HL-60 (cell line): ENCODE measurements around the gene DOCK10.

ENCODE experiments used
- DNase-seq, 2 experiments: peaks; one replicate each; pipeline ENCODE4 v3.0.0-alpha.2; 2010 to 2020; ENCODE audit warnings: low read depth in 1 of 2, low spot score in 1 of 2
- H3K27ac ChIP-seq: fragments of 250-450 bp; sonication (Bioruptor Pico); replicated peaks from 2 replicates; pipeline ENCODE4 v1.5.1; 2020; ENCODE audit warnings: mild to moderate bottlenecking, moderate library complexity
- H3K27me3 ChIP-seq: fragments of 250-450 bp; sonication (Bioruptor Pico); 2 replicates; pipeline ENCODE4 v1.5.1; 2021; ENCODE audit warnings: mild to moderate bottlenecking, moderate library complexity; ENCODE audit not compliant: insufficient read depth, poor library complexity, severe bottlenecking
- H3K4me3 ChIP-seq: replicated peaks from 2 replicates; pipeline ENCODE4 v1.5.1; 2011; ENCODE audit warnings: mild to moderate bottlenecking, control low read depth, low read length; ENCODE audit not compliant: insufficient read depth
- GABPA ChIP-seq: IDR thresholded peaks from 2 replicates; pipeline ENCODE4 v1.6.1; 2012; ENCODE audit warnings: low read depth
- POLR2AphosphoS5 ChIP-seq: IDR thresholded peaks from 2 replicates; pipeline ENCODE4 v1.6.1; 2012; ENCODE audit warnings: low read depth
- SPI1 ChIP-seq: IDR thresholded peaks from 2 replicates; pipeline ENCODE4 v1.6.1; 2012; ENCODE audit warnings: low read depth, mild to moderate bottlenecking, borderline replicate concordance
- TF ChIP-seq, protein P1 (sequence below): IDR thresholded peaks from 2 replicates; pipeline ENCODE4 v1.6.1; 2012; ENCODE audit warnings: low read depth; ENCODE audit not compliant: insufficient replicate concordance
- TF ChIP-seq, protein P2 (sequence below): IDR thresholded peaks from one replicate; pipeline ENCODE4 v1.5.1; 2011; ENCODE audit warnings: low read length, control low read depth, inconsistent platforms; ENCODE audit not compliant: insufficient read depth

DOCK10 gene

DNA sequence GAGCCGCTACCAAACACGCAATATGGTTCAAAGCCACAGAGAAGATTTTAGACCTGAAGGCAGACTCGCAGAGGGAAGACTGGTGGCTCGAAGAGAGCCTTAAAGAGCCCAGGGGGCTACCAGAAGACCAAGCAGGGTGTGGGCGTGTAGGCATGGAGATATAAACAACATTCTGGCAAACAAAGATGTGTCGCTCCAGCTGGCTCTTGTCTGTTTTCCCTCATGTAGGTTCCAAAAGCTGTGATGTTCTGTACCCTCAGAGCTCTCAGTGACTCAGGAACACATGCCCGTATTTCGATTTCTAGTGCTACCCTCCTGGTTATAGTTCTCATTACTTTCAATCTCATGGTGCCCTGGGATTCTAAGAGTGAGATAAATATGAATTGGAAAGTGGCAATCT is 44.5 kb downstream of the DOCK10 start:
- Histone ChIP-seq H3K27me3 (no peaks in the 10 kb centered on the region), H3K4me3 (no peak overlapping the region), H3K27ac (no peak overlapping the region)
- TF ChIP-seq, protein P1, sequence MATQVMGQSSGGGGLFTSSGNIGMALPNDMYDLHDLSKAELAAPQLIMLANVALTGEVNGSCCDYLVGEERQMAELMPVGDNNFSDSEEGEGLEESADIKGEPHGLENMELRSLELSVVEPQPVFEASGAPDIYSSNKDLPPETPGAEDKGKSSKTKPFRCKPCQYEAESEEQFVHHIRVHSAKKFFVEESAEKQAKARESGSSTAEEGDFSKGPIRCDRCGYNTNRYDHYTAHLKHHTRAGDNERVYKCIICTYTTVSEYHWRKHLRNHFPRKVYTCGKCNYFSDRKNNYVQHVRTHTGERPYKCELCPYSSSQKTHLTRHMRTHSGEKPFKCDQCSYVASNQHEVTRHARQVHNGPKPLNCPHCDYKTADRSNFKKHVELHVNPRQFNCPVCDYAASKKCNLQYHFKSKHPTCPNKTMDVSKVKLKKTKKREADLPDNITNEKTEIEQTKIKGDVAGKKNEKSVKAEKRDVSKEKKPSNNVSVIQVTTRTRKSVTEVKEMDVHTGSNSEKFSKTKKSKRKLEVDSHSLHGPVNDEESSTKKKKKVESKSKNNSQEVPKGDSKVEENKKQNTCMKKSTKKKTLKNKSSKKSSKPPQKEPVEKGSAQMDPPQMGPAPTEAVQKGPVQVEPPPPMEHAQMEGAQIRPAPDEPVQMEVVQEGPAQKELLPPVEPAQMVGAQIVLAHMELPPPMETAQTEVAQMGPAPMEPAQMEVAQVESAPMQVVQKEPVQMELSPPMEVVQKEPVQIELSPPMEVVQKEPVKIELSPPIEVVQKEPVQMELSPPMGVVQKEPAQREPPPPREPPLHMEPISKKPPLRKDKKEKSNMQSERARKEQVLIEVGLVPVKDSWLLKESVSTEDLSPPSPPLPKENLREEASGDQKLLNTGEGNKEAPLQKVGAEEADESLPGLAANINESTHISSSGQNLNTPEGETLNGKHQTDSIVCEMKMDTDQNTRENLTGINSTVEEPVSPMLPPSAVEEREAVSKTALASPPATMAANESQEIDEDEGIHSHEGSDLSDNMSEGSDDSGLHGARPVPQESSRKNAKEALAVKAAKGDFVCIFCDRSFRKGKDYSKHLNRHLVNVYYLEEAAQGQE, result no peak
- no peak for TF ChIP-seq SPI1
- TF ChIP-seq, protein P2, sequence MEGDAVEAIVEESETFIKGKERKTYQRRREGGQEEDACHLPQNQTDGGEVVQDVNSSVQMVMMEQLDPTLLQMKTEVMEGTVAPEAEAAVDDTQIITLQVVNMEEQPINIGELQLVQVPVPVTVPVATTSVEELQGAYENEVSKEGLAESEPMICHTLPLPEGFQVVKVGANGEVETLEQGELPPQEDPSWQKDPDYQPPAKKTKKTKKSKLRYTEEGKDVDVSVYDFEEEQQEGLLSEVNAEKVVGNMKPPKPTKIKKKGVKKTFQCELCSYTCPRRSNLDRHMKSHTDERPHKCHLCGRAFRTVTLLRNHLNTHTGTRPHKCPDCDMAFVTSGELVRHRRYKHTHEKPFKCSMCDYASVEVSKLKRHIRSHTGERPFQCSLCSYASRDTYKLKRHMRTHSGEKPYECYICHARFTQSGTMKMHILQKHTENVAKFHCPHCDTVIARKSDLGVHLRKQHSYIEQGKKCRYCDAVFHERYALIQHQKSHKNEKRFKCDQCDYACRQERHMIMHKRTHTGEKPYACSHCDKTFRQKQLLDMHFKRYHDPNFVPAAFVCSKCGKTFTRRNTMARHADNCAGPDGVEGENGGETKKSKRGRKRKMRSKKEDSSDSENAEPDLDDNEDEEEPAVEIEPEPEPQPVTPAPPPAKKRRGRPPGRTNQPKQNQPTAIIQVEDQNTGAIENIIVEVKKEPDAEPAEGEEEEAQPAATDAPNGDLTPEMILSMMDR, result no peak
- no peak for TF ChIP-seq POLR2AphosphoS5
- no peak for TF ChIP-seq GABPA
- DNase-seq, result no peak

DNA sequence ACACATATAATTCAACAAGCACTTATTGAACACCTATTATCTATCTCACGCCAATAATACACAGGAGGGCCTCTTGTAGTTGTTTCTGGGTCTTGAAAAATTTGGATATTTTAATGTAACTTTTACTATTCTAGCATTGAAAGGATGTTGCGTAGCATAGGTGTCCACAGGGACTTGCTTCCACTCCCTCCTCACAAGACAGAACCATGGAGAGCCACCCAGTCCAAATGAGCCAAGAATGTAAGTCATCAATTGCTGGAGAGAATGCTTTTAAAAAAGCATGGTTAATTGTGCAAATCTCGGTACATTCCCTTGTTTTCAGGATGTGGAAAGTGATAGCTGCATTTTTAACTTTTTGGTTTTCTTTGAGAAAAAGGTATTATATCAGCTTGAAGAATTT is 46.8 kb downstream of the DOCK10 start:
- DNase-seq, result no peak
- no peaks in the 10 kb centered on the region for H3K27me3 ChIP-seq
- H3K4me3 ChIP-seq, result no peak overlapping the region
- no peak overlapping the region for H3K27ac ChIP-seq
- TF ChIP-seq, protein P1, result peak; percentile 55
- TF ChIP-seq SPI1, result no peak

DNA sequence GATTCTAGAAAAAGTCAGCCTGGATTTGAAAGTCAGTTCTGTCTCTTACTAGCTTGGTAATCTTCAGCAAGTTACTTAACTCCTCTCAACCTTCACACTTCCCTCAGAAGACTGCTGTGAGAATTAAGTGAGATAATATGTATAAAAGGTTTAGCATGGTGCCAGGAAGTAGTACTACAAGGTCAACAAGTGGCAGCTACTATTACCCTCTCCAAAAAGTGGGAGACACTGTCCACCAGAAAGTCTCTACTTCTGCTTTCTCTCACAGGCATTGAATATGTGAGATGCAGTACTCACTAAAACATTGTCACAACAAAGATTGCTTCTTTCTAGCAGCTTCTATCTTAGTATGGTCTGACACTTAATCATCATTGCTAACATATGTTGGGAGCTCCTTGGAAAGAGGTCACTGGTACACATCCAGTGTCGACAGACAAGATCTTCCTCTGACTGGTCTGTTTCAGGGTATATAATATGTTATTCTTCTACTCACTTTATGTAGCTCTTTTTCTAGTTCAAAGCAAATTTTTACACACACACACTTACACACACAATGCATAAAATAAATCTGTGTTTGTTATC is 47.9 kb downstream of the DOCK10 start:
- DNase-seq, result no peak
- TF ChIP-seq POLR2AphosphoS5 (no peak), GABPA (no peak), SPI1 (no peak)
- TF ChIP-seq, protein P1, result no peak
- TF ChIP-seq, protein P2, result no peak

More for the DNA sequence above, 47.9 kb downstream of the DOCK10 start:
- no peak overlapping the region for H3K27ac ChIP-seq
- no peaks in the 10 kb centered on the region for H3K27me3 ChIP-seq
- no peak overlapping the region for H3K4me3 ChIP-seq
